H1 (cell line): ENCODE measurements around the gene PML. TPM values are rescaled to one million over a fixed set of nuclear protein-coding genes. Genes with fewer than 3 reads are reported as not detected.

ENCODE experiments used
- CTCF ChIA-PET: fragments of 300-600 bp; sonication (Branson Sonifier 250); formaldehyde crosslinking; loops from one replicate; lab custom pipeline; 2021; ENCODE audit not compliant: partially characterized antibody; lab: Charles Lee
- POLR2A ChIA-PET: fragments of 300-600 bp; sonication (Branson Sonifier 250); formaldehyde crosslinking; loops from one replicate; lab custom pipeline; 2021; ENCODE audit warnings: inconsistent platforms; ENCODE audit not compliant: partially characterized antibody; lab: Charles Lee
- DNase-seq, 2 experiments: peaks; one replicate each; pipeline versions ENCODE4 v3.0.0 to v3.0.0-alpha.2; 2010 to 2022; ENCODE audit warnings: low spot score in 2 of 2, low read depth in 1 of 2, mixed read lengths in 1 of 2
- FAIRE-seq: peaks from 2 replicates; lab custom pipeline; 2011; peaks lifted over from hg19 to GRCh38; lab: Jason Lieb, UNC
- H2AFZ ChIP-seq: 2 replicates; pipeline ENCODE4 v1.8.1; 2012; ENCODE audit warnings: low read length, inconsistent platforms
- H2AK5ac ChIP-seq: 2 replicates; pipeline ENCODE4 v1.6.1; 2013; ENCODE audit warnings: low read depth, low read length
- H2BK120ac ChIP-seq: replicated peaks from 2 replicates; pipeline ENCODE3; 2013; ENCODE audit warnings: low read depth, low read length, inconsistent platforms
- H2BK12ac ChIP-seq: 2 replicates; pipeline ENCODE4 v1.6.1; 2013; ENCODE audit warnings: low read depth, low read length
- H2BK15ac ChIP-seq: 2 replicates; pipeline ENCODE4 v1.6.1; 2013; ENCODE audit warnings: low read length
- H2BK20ac ChIP-seq: 2 replicates; pipeline ENCODE4 v1.6.1; 2013; ENCODE audit warnings: low read length
- H2BK5ac ChIP-seq: 2 replicates; pipeline ENCODE4 v1.6.1; 2013; ENCODE audit warnings: low read depth, low read length
- H3K14ac ChIP-seq: 2 replicates; pipeline ENCODE4 v1.6.1; 2013; ENCODE audit warnings: inconsistent platforms; ENCODE audit not compliant: insufficient read length
- H3K18ac ChIP-seq: 2 replicates; pipeline ENCODE4 v1.6.1; 2013; ENCODE audit warnings: low read length; ENCODE audit errors: extremely low read depth
- H3K23ac ChIP-seq: 2 replicates; pipeline ENCODE4 v1.6.1; 2013; ENCODE audit warnings: inconsistent platforms; ENCODE audit not compliant: insufficient read length
- H3K23me2 ChIP-seq: 2 replicates; pipeline ENCODE4 v1.6.1; 2013; ENCODE audit warnings: low read depth, low read length
- H3K27ac ChIP-seq: 2 replicates; pipeline ENCODE4 v1.6.1; 2011; ENCODE audit warnings: low read depth, low read length, inconsistent platforms
- H3K27me3 ChIP-seq, 4 experiments: replicated peaks in 1 of 4; 1 replicate in 1 of 4; 2 replicates in 3 of 4; pipeline versions ENCODE4 v1.6.1 to v1.8.1; 2011 to 2013; ENCODE audit warnings: low read length in 3 of 4, mild to moderate bottlenecking in 3 of 4, inconsistent platforms in 2 of 4, mixed read lengths in 2 of 4, moderate library complexity in 1 of 4; ENCODE audit not compliant: control insufficient read depth in 3 of 4, insufficient read depth in 3 of 4; ENCODE audit errors: extremely low read depth in 1 of 4
- H3K36me3 ChIP-seq, 4 experiments: 2 replicates each; pipeline versions ENCODE4 v1.6.1 to v1.8.1; 2011 to 2013; ENCODE audit warnings: mild to moderate bottlenecking in 4 of 4, low read length in 3 of 4, moderate library complexity in 2 of 4, control low read depth in 1 of 4, inconsistent platforms in 1 of 4; ENCODE audit not compliant: insufficient read depth in 4 of 4, control insufficient read depth in 2 of 4
- H3K4ac ChIP-seq: replicated peaks from 2 replicates; pipeline ENCODE3; 2013; ENCODE audit warnings: low read length, low read depth, mixed read lengths, inconsistent platforms; ENCODE audit not compliant: insufficient read length
- H3K4me1 ChIP-seq, 4 experiments: replicated peaks in 1 of 4; 1 replicate in 1 of 4; 2 replicates in 3 of 4; pipeline versions ENCODE4 v1.6.1 to v1.8.1; 2011 to 2013; ENCODE audit warnings: low read length in 3 of 4, inconsistent platforms in 2 of 4, mixed read lengths in 1 of 4; ENCODE audit not compliant: insufficient read depth in 4 of 4, control insufficient read depth in 3 of 4
- H3K4me2 ChIP-seq, 2 experiments: 2 replicates each; pipeline versions ENCODE4 v1.6.1 to v1.8.1; 2011 to 2013; ENCODE audit warnings: low read depth in 2 of 2, low read length in 2 of 2, control low read depth in 1 of 2, inconsistent platforms in 1 of 2, mild to moderate bottlenecking in 1 of 2; ENCODE audit not compliant: insufficient read depth in 1 of 2
- H3K4me3 ChIP-seq, 4 experiments: fragments of 200-600, 300-600 bp in 1 of 4; sonication (generic), shearing (Covaris generic), sonication (Bioruptor Twin) in 1 of 4; 2 replicates each; pipeline versions ENCODE4 v1.5.1 to v1.8.1; 2011 to 2016; ENCODE audit warnings: low read length in 4 of 4, low read depth in 3 of 4, control low read depth in 2 of 4, inconsistent platforms in 2 of 4, mild to moderate bottlenecking in 2 of 4, mixed read lengths in 1 of 4, moderate library complexity in 1 of 4; ENCODE audit not compliant: insufficient read depth in 2 of 4; ENCODE audit errors: extremely low read depth in 1 of 4
- H3K56ac ChIP-seq: replicated peaks from 2 replicates; pipeline ENCODE3; 2013; ENCODE audit warnings: low read depth, mild to moderate bottlenecking, mixed read lengths, low read length, inconsistent platforms; ENCODE audit not compliant: insufficient read length
- H3K79me1 ChIP-seq: 2 replicates; pipeline ENCODE4 v1.6.1; 2013; ENCODE audit warnings: low read depth, low read length, control low read depth
- H3K79me2 ChIP-seq, 2 experiments: 2 replicates each; pipeline versions ENCODE4 v1.6.1 to v1.8.1; 2012 to 2013; ENCODE audit warnings: low read length in 2 of 2, mild to moderate bottlenecking in 2 of 2, inconsistent platforms in 1 of 2; ENCODE audit not compliant: insufficient read depth in 2 of 2, control insufficient read depth in 1 of 2
- H3K9ac ChIP-seq, 4 experiments: replicated peaks in 1 of 4; 1 replicate in 1 of 4; 2 replicates in 3 of 4; pipeline versions ENCODE4 v1.6.1 to v1.8.1; 2011 to 2013; ENCODE audit warnings: low read depth in 3 of 4, low read length in 3 of 4, control low read depth in 2 of 4, mild to moderate bottlenecking in 2 of 4, moderate library complexity in 2 of 4, inconsistent platforms in 1 of 4; ENCODE audit errors: extremely low read depth in 1 of 4
- H3K9me3 ChIP-seq, 2 experiments: 2 replicates each; pipeline versions ENCODE4 v1.6.1 to v1.8.1; 2012 to 2013; ENCODE audit warnings: mild to moderate bottlenecking in 2 of 2, moderate library complexity in 2 of 2, control low read depth in 1 of 2, inconsistent platforms in 1 of 2, low read depth in 1 of 2, low read length in 1 of 2, mixed read lengths in 1 of 2; ENCODE audit not compliant: insufficient read depth in 2 of 2
- H4K20me1 ChIP-seq, 2 experiments: replicated peaks in 1 of 2; 2 replicates each; pipeline versions ENCODE3 to v1.8.1; 2011 to 2013; ENCODE audit warnings: inconsistent platforms in 2 of 2, low read length in 2 of 2, mild to moderate bottlenecking in 1 of 2; ENCODE audit not compliant: insufficient read depth in 2 of 2, control insufficient read depth in 1 of 2
- H4K5ac ChIP-seq: 2 replicates; pipeline ENCODE4 v1.6.1; 2013; ENCODE audit warnings: low read length, low read depth, mixed read lengths, inconsistent platforms; ENCODE audit not compliant: insufficient read length
- H4K8ac ChIP-seq: 2 replicates; pipeline ENCODE4 v1.8.0; 2013; ENCODE audit warnings: mild to moderate bottlenecking, moderate library complexity, low read length, inconsistent platforms; ENCODE audit not compliant: insufficient read depth; ENCODE audit errors: extremely low read depth
- H4K91ac ChIP-seq: replicated peaks from 2 replicates; pipeline ENCODE3; 2013; ENCODE audit warnings: low read length, mixed read lengths, inconsistent platforms; ENCODE audit not compliant: insufficient read length
- CBX5 ChIP-seq: fragments of 300-800, 300-1000 bp; sonication (generic); IDR thresholded peaks from 2 replicates; pipeline ENCODE4 v1.7.1; 2016; ENCODE audit warnings: antibody characterized with exemption, low read length, low read depth
- CTBP2 ChIP-seq: IDR thresholded peaks from 2 replicates; pipeline ENCODE4 v1.7.0; 2011; ENCODE audit warnings: borderline replicate concordance, mild to moderate bottlenecking, moderate library complexity, mixed read lengths, low read length; ENCODE audit not compliant: insufficient read depth, insufficient read length
- EP300 ChIP-seq, 2 experiments: IDR thresholded peaks; 1 replicate in 1 of 2; 2 replicates in 1 of 2; pipeline ENCODE4 v1.6.1; 2011 to 2012; ENCODE audit warnings: low read depth in 2 of 2, low read length in 2 of 2, mild to moderate bottlenecking in 2 of 2, borderline replicate concordance in 1 of 2, inconsistent platforms in 1 of 2, moderate library complexity in 1 of 2
- RAD21 ChIP-seq, 2 experiments: IDR thresholded peaks in 1 of 2; conservative IDR thresholded peaks in 1 of 2; 2 replicates each; pipeline ENCODE4 v1.6.1; 2011; ENCODE audit warnings: low read depth in 2 of 2, low read length in 2 of 2, improper control_type of control experiment in 1 of 2, inconsistent platforms in 1 of 2, mild to moderate bottlenecking in 1 of 2, moderate library complexity in 1 of 2
- SP4 ChIP-seq: IDR thresholded peaks from 2 replicates; pipeline ENCODE4 v1.6.1; 2012; ENCODE audit warnings: low read length, inconsistent platforms
- TEAD4 ChIP-seq: IDR thresholded peaks from 2 replicates; pipeline ENCODE4 v1.6.1; 2012; ENCODE audit warnings: low read depth, low read length, inconsistent platforms, mixed read lengths
- ZNF274 ChIP-seq: IDR thresholded peaks from 2 replicates; pipeline ENCODE4 v1.7.0; 2012; ENCODE audit warnings: low read length, borderline replicate concordance; ENCODE audit errors: extremely low read depth
- WGBS, 2 experiments: shearing (Covaris generic) in 1 of 2; methylation state at CpG; one replicate each; pipeline versions ENCODE4 v1.1.6 to v1.1.7; 2013 to 2015; ENCODE audit warnings: low lambda C conversion rate in 2 of 2, mixed read lengths in 2 of 2, inconsistent platforms in 1 of 2, low coverage in 1 of 2, missing lambda C conversion rate in 1 of 2; ENCODE audit not compliant: insufficient replicate concordance in 2 of 2, insufficient coverage in 1 of 2, insufficient read length in 1 of 2; ENCODE audit errors: extremely low coverage in 1 of 2, missing lambda C conversion rate in 1 of 2; 5-methylcytosine and 5-hydroxymethylcytosine counted together
- polyA plus RNA-seq, 7 experiments: library from polyadenylated mRNA; depleted of rRNA in 3 of 7; stranded (reverse) in 5 of 7; unstranded in 2 of 7; fragments of >200 nt in 5 of 7; fragments of 200-250 nt in 2 of 7; gene quantifications; 1 replicate in 5 of 7; 2 replicates in 1 of 7; 4 replicates in 1 of 7; pipeline versions ENCODE4 v1.2.1 to v1.2.3, GENCODE V29; 2011 to 2013; ENCODE audit warnings: missing spikeins in 2 of 7, mixed read lengths in 2 of 7
- total RNA-seq: library from RNA; stranded (reverse); fragmentation: NEBNext Ultra II Directional; extraction: Animal tissue kit (Norgen Biotek cat#: 25700); gene quantifications from 2 replicates; pipeline ENCODE4 v1.2.1, GENCODE V29; 2021
- TF ChIP-seq, protein P1 (sequence below), 3 experiments: IDR thresholded peaks; 1 replicate in 2 of 3; 2 replicates in 1 of 3; pipeline versions ENCODE4 v1.5.1 to v1.6.1; 2011; ENCODE audit warnings: low read length in 3 of 3, mild to moderate bottlenecking in 3 of 3, inconsistent platforms in 2 of 3, low read depth in 1 of 3, moderate library complexity in 1 of 3; ENCODE audit not compliant: insufficient read depth in 1 of 3; ENCODE audit errors: control extremely low read depth in 1 of 3
- TF ChIP-seq, protein P2 (sequence below): IDR thresholded peaks from 2 replicates; pipeline ENCODE4 v1.6.1; 2011; ENCODE audit warnings: low read depth, mild to moderate bottlenecking, low read length; ENCODE audit not compliant: insufficient read depth

The PML gene
- total and polyA plus RNA-seq, 2 of the 8 experiments (the other 6 are each of a cell fraction or from before 2014, with no cell fraction given), result 14.9 to 30.3 TPM

DNA sequence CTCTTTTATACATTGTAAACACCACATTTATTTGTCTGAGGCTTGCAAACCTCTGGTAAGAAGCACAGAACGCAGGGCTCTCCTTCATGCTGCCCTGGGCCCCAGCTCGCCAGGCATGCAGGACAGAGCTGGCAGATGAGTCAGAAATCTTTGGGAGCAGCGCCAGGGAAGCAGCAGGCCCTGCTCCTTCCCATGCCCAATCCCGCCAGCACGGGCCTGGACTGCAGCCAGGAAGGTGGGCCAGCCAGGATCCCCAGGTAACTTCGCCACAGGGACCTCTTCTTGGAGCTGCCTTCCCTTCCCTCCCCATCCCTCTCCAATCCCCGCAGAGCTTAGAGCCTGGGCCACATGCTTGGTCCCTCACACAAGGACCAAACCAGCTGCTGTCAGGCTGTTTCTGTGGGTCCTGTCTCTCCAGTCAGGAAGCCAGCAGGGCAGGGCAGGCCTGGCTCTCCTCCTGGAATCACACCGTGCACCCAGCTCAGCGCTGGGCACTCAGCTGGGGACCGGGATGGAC lies 11.2 kb upstream of the PML start:
- Histone ChIP-seq H3K79me2 (no peaks in the 10 kb centered on the region), H3K9me3 (no peaks in the 10 kb centered on the region), H4K20me1 (no peaks in the 10 kb centered on the region), H3K23ac (no peak overlapping the region), H3K23me2 (no peaks in the 10 kb centered on the region), H2AK5ac (no peak overlapping the region), H4K5ac (no peak overlapping the region), H3K18ac (no peak overlapping the region), H2BK120ac (no peak overlapping the region), H3K4me2 (no peak overlapping the region), H3K56ac (no peak overlapping the region), H4K91ac (no peak overlapping the region), H2BK15ac (no peak overlapping the region), H2BK12ac (no peak overlapping the region), H3K79me1 (no peaks in the 10 kb centered on the region), H4K8ac (no peak overlapping the region), H3K27me3 (no peaks in the 10 kb centered on the region; a peak in 1 of 7 replicates), H3K4me1 (no peaks in the 10 kb centered on the region; a peak in 1 of 7 replicates), H3K4me3 (no peak overlapping the region), H2BK20ac (no peak overlapping the region), H3K4ac (no peak overlapping the region), H2BK5ac (no peak overlapping the region), H3K27ac (no peak overlapping the region), H2AFZ (no peak overlapping the region), H3K14ac (no peak overlapping the region), H3K36me3 (no peaks in the 10 kb centered on the region), H3K9ac (no peak overlapping the region)
- ChIA-PET CTCF (interaction anchor here (0.7 to 5.5 kb wide), 8 partner anchors 9 to 65 kb away, joined by 3 to 56 read pairs (median 4); partner anchors contain the start of gene PML), POLR2A (interaction anchor here (0.9 to 1.1 kb wide), 2 partner anchors 11 to 49 kb away, joined by 3 read pairs; partner anchors contain the start of gene PML)
- WGBS, 2 experiments, result 85% methylated on average over 10 of the region's 10 CpGs; no CpG with 5 or more reads in 1 of the 2 experiments
- FAIRE-seq (no peak), DNase-seq (no peak)
- TF ChIP-seq, protein P1, sequence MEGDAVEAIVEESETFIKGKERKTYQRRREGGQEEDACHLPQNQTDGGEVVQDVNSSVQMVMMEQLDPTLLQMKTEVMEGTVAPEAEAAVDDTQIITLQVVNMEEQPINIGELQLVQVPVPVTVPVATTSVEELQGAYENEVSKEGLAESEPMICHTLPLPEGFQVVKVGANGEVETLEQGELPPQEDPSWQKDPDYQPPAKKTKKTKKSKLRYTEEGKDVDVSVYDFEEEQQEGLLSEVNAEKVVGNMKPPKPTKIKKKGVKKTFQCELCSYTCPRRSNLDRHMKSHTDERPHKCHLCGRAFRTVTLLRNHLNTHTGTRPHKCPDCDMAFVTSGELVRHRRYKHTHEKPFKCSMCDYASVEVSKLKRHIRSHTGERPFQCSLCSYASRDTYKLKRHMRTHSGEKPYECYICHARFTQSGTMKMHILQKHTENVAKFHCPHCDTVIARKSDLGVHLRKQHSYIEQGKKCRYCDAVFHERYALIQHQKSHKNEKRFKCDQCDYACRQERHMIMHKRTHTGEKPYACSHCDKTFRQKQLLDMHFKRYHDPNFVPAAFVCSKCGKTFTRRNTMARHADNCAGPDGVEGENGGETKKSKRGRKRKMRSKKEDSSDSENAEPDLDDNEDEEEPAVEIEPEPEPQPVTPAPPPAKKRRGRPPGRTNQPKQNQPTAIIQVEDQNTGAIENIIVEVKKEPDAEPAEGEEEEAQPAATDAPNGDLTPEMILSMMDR (IDR thresholded peaks at IDR 0.05; ENCODE audit: control extremely low read depth in 1 of 3, insufficient read depth in 1 of 3, low read depth in 1 of 3, low read length in 3 of 3), result no peak
- TF ChIP-seq, protein P2, sequence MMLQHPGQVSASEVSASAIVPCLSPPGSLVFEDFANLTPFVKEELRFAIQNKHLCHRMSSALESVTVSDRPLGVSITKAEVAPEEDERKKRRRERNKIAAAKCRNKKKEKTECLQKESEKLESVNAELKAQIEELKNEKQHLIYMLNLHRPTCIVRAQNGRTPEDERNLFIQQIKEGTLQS, result no peak
- TF ChIP-seq CTBP2, result no peak
- TF ChIP-seq ZNF274, result no peak
- TF ChIP-seq SP4, result no peak
- TF ChIP-seq CBX5, result no peak
- no peak for TF ChIP-seq EP300 (IDR thresholded peaks at IDR 0.05; ENCODE audit: borderline replicate concordance in 1 of 2, low read depth in 2 of 2, low read length in 2 of 2)
- TF ChIP-seq TEAD4, result no peak
- TF ChIP-seq RAD21 (IDR thresholded peaks at IDR 0.05 in 1 of 2, conservative IDR thresholded peaks at IDR 0.05 in 1 of 2; ENCODE audit: low read depth in 2 of 2, low read length in 2 of 2), result no peak
